K562 (cell line): ENCODE measurements around the gene NMNAT2. TPM values are rescaled to one million over a fixed set of nuclear protein-coding genes. Genes with fewer than 3 reads are reported as not detected.

Experiments used
- ATAC-seq: fragments of 200-7000 bp; cut with Tn5 transposase; 3 replicates; pipeline ENCODE4 v1.9.1; 2020; ENCODE audit warnings: moderate library complexity
- BruUV-seq: library from RNA; stranded (reverse); fragments of 400-500 nt; replicated peaks from 2 replicates; lab custom pipeline; 2021; lab: Mats Ljungman, UMichigan
- CTCF ChIA-PET: fragments of 300-600 bp; formaldehyde crosslinking; extraction: SDS; loops from one replicate; lab custom pipeline; 2021; ENCODE audit warnings: low intra/inter-chr PET ratio; lab: Yijun Ruan, JAX
- POLR2A ChIA-PET: fragments of 300-600, 350-650 bp; sonication (Branson Sonifier 250); formaldehyde crosslinking; extraction: SDS; loops from one replicate; lab custom pipeline; 2021; ENCODE audit warnings: antibody characterized with exemption, inconsistent platforms; lab: Yijun Ruan, JAX
- DNase-seq, 4 experiments: peaks; one replicate each; pipeline versions ENCODE4 v3.0.0 to v3.0.0-alpha.2; 2011 to 2018; ENCODE audit warnings: low spot score in 3 of 4, mixed read lengths in 3 of 4; ENCODE audit errors: extremely low read depth in 1 of 4
- FAIRE-seq: peaks from 2 replicates; lab custom pipeline; 2011; peaks lifted over from hg19 to GRCh38; lab: Jason Lieb, UNC
- H2AFZ ChIP-seq: 2 replicates; pipeline ENCODE4 v1.6.0; 2011; ENCODE audit warnings: low read depth, low read length, control low read depth, inconsistent platforms
- H3K27ac ChIP-seq: fragments of 200-600 bp; 3 replicates; pipeline ENCODE4 v1.8.0; 2011; ENCODE audit warnings: low read depth, mild to moderate bottlenecking, control low read depth, inconsistent platforms, low read length, moderate library complexity, mixed read lengths; ENCODE audit errors: extremely low read depth
- H3K27me3 ChIP-seq, 2 experiments: fragments of 300-600 bp in 1 of 2; 2 replicates in 1 of 2; 3 replicates in 1 of 2; pipeline versions ENCODE4 v1.6.0 to v1.8.0; 2011; ENCODE audit warnings: inconsistent platforms in 2 of 2, low read length in 2 of 2, mild to moderate bottlenecking in 1 of 2, mixed read lengths in 1 of 2, moderate library complexity in 1 of 2; ENCODE audit not compliant: control insufficient read depth in 2 of 2, insufficient read depth in 2 of 2
- H3K36me3 ChIP-seq: fragments of 300-600 bp; 3 replicates; pipeline ENCODE4 v1.8.0; 2011; ENCODE audit warnings: mild to moderate bottlenecking, low read length, inconsistent platforms; ENCODE audit not compliant: control insufficient read depth, insufficient read depth
- H3K4me1 ChIP-seq, 2 experiments: fragments of 200-600 bp in 1 of 2; replicated peaks in 1 of 2; 2 replicates in 1 of 2; 3 replicates in 1 of 2; pipeline versions ENCODE4 v1.5.1 to v1.8.0; 2011; ENCODE audit warnings: inconsistent platforms in 2 of 2, low read length in 2 of 2, mild to moderate bottlenecking in 1 of 2, mixed read lengths in 1 of 2, moderate library complexity in 1 of 2; ENCODE audit not compliant: control insufficient read depth in 2 of 2, insufficient read depth in 2 of 2
- H3K4me2 ChIP-seq: 2 replicates; pipeline ENCODE4 v1.6.1; 2011; ENCODE audit warnings: low read length, control low read depth, inconsistent platforms, mixed read lengths; ENCODE audit not compliant: insufficient read depth
- H3K4me3 ChIP-seq: fragments of 200-600 bp; sonication (generic), shearing (Covaris generic); 2 replicates; pipeline ENCODE4 v1.5.1; 2016; ENCODE audit warnings: control low read depth, inconsistent platforms
- H3K79me2 ChIP-seq: fragments of 200-600 bp; 3 replicates; pipeline ENCODE4 v1.8.0; 2011; ENCODE audit warnings: low read length, inconsistent platforms; ENCODE audit not compliant: control insufficient read depth, insufficient read depth
- H3K9ac ChIP-seq, 2 experiments: 2 replicates each; pipeline versions ENCODE4 v1.6.0 to v1.6.1; 2011; ENCODE audit warnings: low read depth in 2 of 2, low read length in 2 of 2, control low read depth in 1 of 2, inconsistent platforms in 1 of 2, mild to moderate bottlenecking in 1 of 2, mixed read lengths in 1 of 2; ENCODE audit not compliant: insufficient read depth in 1 of 2
- H3K9me1 ChIP-seq: one replicate; pipeline ENCODE4 v1.6.0; 2011; ENCODE audit warnings: inconsistent platforms, mild to moderate bottlenecking, low read length, moderate library complexity; ENCODE audit not compliant: control insufficient read depth, insufficient read depth
- H3K9me3 ChIP-seq: replicated peaks from 2 replicates; pipeline ENCODE4 v1.5.1; 2011; ENCODE audit warnings: low read depth, low read length, inconsistent platforms; ENCODE audit not compliant: control insufficient read depth, insufficient read depth
- H4K20me1 ChIP-seq: replicated peaks from 2 replicates; pipeline ENCODE4 v1.6.1; 2011; ENCODE audit warnings: low read length, inconsistent platforms, mixed read lengths; ENCODE audit not compliant: control insufficient read depth, insufficient read depth
- WGBS: fragments of 100-300 bp; shearing (Covaris generic); methylation state at CpG from one replicate; pipeline ENCODE4 v1.1.6; 2016; ENCODE audit warnings: low coverage, mixed read lengths; ENCODE audit not compliant: insufficient coverage; ENCODE audit errors: missing lambda C conversion rate; 5-methylcytosine and 5-hydroxymethylcytosine counted together
- in situ Hi-C: fragments of 300-500 bp; cut with MboI; formaldehyde crosslinking; loops from 4 replicates; pipeline ENCODE4 v1.15.0; 2018; ENCODE audit warnings: inconsistent platforms, mixed read lengths
- intact Hi-C: fragments of 100-400 bp; cut with micrococcal nuclease; formaldehyde crosslinking; loops from 2 replicates; pipeline ENCODE4 v1.14.2; 2022
- polyA plus RNA-seq, 8 experiments: library from polyadenylated mRNA; depleted of rRNA in 4 of 8; stranded (reverse) in 5 of 8; unstranded in 3 of 8; fragments of >200 nt; fragmentation: Nextera tagmentation in 2 of 8; fragmentation: Illumina TruSeq in 1 of 8; extraction: Ambion mirVana in 2 of 8; extraction: Trizol in 1 of 8; gene quantifications; 2 replicates each; pipeline versions ENCODE4 v1.2.1 to v1.2.3, GENCODE V29; 2011 to 2014; ENCODE audit warnings: inconsistent platforms in 1 of 8, missing spikeins in 1 of 8
- total RNA-seq, 7 experiments: library from RNA; depleted of rRNA in 6 of 7; stranded (reverse); fragments of >200 nt in 6 of 7; fragmentation: Illumina TruSeq in 2 of 7; extraction: Trizol in 2 of 7; gene quantifications; 2 replicates each; pipeline versions ENCODE4 v1.2.1 to v1.2.3, GENCODE V29; 2011 to 2021; ENCODE audit warnings: low replicate concordance in 1 of 7
- TF ChIP-seq, protein P1 (sequence below): fragments of 450-650 bp; formaldehyde crosslinking; IDR thresholded peaks from 2 replicates; pipeline ENCODE4 v1.4.0; 2020; ENCODE audit warnings: mild to moderate bottlenecking, moderate library complexity
- TF ChIP-seq, protein P2 (sequence below), 3 experiments: IDR thresholded peaks in 2 of 3; conservative IDR thresholded peaks in 1 of 3; 2 replicates each; pipeline ENCODE4 v1.5.1; 2011 to 2012; ENCODE audit warnings: low read length in 3 of 3, mild to moderate bottlenecking in 3 of 3, control low read depth in 2 of 3, improper control_type of control experiment in 1 of 3, inconsistent platforms in 1 of 3, low read depth in 1 of 3, mixed read lengths in 1 of 3, moderate library complexity in 1 of 3; ENCODE audit not compliant: insufficient read depth in 2 of 3

NMNAT2 gene
- total and polyA plus RNA-seq, 9 of the 15 experiments (the other 6 are each of a cell fraction or from before 2014, with no cell fraction given): not detected

DNA sequence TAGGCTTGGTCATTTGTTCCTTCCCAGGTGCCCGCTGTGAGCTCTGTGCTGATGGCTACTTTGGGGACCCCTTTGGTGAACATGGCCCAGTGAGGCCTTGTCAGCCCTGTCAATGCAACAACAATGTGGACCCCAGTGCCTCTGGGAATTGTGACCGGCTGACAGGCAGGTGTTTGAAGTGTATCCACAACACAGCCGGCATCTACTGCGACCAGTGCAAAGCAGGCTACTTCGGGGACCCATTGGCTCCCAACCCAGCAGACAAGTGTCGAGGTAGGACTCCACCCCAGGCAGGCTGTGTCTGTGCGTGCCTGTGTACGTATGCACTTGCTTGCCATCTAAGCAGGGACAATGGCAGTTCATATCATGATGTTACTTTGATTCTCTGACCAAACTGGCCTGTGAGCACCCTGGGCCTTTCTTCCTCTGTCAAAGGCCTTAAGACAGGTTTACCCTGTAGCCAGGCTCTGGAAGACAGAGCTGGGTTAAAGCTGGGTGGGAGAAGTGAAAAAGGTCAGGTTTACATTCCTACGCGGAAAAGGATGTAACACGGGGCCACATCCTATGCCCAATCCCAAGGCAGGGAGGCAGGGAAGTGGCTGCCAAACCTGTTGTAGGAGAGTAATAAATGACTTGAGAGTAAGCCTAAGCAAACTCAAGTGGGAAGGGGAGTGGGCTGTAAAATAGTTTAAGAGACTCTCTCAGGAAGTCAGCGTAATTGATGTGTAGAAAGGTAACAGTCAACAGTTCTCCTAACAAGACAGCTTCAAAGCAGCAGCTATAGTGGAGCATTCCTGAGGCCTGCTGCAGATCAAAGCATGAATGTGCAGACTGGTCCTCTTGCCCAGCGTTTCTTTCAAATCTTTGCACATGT lies 189.6 kb downstream of the NMNAT2 start:
- in situ Hi-C loops (loop anchor here (25.0 kb wide), 1 partner anchor 266 kb away; the partner anchor contains the start of gene SHCBP1L), intact Hi-C loops (no loop called here)
- Histone ChIP-seq H3K4me3 (no peak overlapping the region), H3K9me1 (no peaks in the 10 kb centered on the region), H3K27ac (no peak overlapping the region), H3K27me3 (peaks cover 0 to 25% of the 10 kb centered on the region in 2 experiments; a peak in 4 of 5 replicates), H3K79me2 (no peaks in the 10 kb centered on the region), H3K4me1 (no peaks in the 10 kb centered on the region), H3K9ac (no peak overlapping the region), H2AFZ (no peak overlapping the region), H3K4me2 (no peak overlapping the region), H4K20me1 (no peaks in the 10 kb centered on the region; the same call in 1 of the 2 replicates), H3K36me3 (no peaks in the 10 kb centered on the region), H3K9me3 (no peaks in the 10 kb centered on the region)
- WGBS: 6% methylated on average over 13 of the region's 13 CpGs
- peak; percentile 44 for ATAC-seq
- TF ChIP-seq, protein P1, sequence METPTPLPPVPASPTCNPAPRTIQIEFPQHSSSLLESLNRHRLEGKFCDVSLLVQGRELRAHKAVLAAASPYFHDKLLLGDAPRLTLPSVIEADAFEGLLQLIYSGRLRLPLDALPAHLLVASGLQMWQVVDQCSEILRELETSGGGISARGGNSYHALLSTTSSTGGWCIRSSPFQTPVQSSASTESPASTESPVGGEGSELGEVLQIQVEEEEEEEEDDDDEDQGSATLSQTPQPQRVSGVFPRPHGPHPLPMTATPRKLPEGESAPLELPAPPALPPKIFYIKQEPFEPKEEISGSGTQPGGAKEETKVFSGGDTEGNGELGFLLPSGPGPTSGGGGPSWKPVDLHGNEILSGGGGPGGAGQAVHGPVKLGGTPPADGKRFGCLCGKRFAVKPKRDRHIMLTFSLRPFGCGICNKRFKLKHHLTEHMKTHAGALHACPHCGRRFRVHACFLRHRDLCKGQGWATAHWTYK: no peak
- TF ChIP-seq, protein P2, sequence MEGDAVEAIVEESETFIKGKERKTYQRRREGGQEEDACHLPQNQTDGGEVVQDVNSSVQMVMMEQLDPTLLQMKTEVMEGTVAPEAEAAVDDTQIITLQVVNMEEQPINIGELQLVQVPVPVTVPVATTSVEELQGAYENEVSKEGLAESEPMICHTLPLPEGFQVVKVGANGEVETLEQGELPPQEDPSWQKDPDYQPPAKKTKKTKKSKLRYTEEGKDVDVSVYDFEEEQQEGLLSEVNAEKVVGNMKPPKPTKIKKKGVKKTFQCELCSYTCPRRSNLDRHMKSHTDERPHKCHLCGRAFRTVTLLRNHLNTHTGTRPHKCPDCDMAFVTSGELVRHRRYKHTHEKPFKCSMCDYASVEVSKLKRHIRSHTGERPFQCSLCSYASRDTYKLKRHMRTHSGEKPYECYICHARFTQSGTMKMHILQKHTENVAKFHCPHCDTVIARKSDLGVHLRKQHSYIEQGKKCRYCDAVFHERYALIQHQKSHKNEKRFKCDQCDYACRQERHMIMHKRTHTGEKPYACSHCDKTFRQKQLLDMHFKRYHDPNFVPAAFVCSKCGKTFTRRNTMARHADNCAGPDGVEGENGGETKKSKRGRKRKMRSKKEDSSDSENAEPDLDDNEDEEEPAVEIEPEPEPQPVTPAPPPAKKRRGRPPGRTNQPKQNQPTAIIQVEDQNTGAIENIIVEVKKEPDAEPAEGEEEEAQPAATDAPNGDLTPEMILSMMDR (IDR thresholded peaks at IDR 0.05 in 2 of 3, conservative IDR thresholded peaks at IDR 0.05 in 1 of 3; ENCODE audit: insufficient read depth in 2 of 3, low read depth in 1 of 3, low read length in 3 of 3): 0 out of 6 replicates have a peak, but pooled peaks of 1 of the 3 experiments have one; percentile 6
- CTCF ChIA-PET: interaction anchor here (0.6 to 1.2 kb wide), 2 partner anchors 266 to 277 kb away, joined by 3 to 5 read pairs; no protein-coding TSS in a partner anchor
- no peak for FAIRE-seq
- BruUV-seq: no TSS peak
- POLR2A ChIA-PET: interaction anchor here (0.6 to 1.2 kb wide), 4 partner anchors 9 to 479 kb away, joined by 3 to 4 read pairs (median 4); no protein-coding TSS in a partner anchor
- no peak for DNase-seq
